ENCODE measurements around the gene HRAS.

The HRAS gene

GRCh38 chr11:503179-503981, 32.0 kb downstream of the HRAS start:
- peak overlapping the region; percentile 91 for H3K4me3 ChIP-seq (ENCODE audit: low read length)
- TF ChIP-seq, protein P1, sequence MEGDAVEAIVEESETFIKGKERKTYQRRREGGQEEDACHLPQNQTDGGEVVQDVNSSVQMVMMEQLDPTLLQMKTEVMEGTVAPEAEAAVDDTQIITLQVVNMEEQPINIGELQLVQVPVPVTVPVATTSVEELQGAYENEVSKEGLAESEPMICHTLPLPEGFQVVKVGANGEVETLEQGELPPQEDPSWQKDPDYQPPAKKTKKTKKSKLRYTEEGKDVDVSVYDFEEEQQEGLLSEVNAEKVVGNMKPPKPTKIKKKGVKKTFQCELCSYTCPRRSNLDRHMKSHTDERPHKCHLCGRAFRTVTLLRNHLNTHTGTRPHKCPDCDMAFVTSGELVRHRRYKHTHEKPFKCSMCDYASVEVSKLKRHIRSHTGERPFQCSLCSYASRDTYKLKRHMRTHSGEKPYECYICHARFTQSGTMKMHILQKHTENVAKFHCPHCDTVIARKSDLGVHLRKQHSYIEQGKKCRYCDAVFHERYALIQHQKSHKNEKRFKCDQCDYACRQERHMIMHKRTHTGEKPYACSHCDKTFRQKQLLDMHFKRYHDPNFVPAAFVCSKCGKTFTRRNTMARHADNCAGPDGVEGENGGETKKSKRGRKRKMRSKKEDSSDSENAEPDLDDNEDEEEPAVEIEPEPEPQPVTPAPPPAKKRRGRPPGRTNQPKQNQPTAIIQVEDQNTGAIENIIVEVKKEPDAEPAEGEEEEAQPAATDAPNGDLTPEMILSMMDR (conservative IDR thresholded peaks at IDR 0.05; ENCODE audit: low read length) = no peak
- DNase-seq (ENCODE audit: low read depth) = peak; percentile 87

DNA sequence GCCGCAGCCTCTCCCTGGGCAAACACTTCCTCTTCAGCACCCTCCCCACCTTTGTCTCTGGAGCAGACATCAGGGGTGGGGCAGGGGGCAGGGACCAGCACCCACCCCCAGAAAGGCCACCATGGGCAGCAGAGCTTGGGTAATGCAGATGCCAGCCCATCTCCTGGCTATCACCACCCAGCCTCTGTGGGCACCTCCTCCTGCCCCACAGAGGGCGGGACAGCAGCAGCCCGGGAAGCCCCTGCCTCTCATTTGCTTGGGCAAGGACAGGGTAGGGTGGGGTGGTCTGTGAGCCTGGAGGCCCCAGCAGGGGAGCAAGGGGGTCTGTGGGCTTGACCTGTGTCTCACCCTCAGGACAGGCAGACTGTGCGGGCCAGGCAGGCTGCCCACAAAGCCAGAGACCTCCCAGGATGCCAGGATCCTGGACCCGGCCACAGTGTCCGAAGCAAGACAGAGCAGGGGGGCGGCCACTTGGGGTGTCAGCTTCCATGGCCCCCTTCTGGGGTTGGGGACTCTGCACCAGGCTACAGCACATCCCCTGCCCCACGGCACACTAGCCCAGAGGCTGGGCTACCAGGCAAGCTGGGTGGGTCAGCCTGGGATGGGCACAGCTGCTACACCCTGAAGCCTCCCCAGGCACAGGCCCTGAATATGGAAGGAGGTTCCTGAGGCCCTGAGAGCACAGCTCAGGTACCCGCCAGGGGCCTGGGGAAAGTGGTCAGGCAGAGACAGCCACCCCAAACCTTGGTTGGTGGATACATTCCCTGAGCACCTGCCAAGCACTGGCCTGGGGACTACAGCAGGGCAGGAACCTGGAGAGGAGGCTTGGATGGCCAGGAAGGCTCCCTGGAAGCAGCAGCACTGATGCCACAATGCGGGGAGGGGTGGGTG, 32.8 kb downstream of the HRAS start:
- DNase-seq (ENCODE audit: low read depth) = no peak
- TF ChIP-seq, protein P1 (conservative IDR thresholded peaks at IDR 0.05; ENCODE audit: low read length) = no peak
- H3K4me3 ChIP-seq (ENCODE audit: low read length) = peak overlapping the region; percentile 91

- H3K4me3 ChIP-seq (ENCODE audit: low read length) = no peak overlapping the region
These were observed 33.6 kb downstream of the HRAS start for GRCh38 chr11:501683-502287.

GRCh38 chr11:501001-501682, 34.2 kb downstream of the HRAS start:
- no peak for DNase-seq (ENCODE audit: low read depth)
- TF ChIP-seq, protein P1 (conservative IDR thresholded peaks at IDR 0.05; ENCODE audit: low read length) = no peak
- no peak overlapping the region for H3K4me3 ChIP-seq (ENCODE audit: low read length)

More at GRCh38 chr11:501683-502287, 33.6 kb downstream of the HRAS start:
- TF ChIP-seq, protein P1 (conservative IDR thresholded peaks at IDR 0.05; ENCODE audit: low read length) = no peak
- DNase-seq (ENCODE audit: low read depth) = no peak

DNA sequence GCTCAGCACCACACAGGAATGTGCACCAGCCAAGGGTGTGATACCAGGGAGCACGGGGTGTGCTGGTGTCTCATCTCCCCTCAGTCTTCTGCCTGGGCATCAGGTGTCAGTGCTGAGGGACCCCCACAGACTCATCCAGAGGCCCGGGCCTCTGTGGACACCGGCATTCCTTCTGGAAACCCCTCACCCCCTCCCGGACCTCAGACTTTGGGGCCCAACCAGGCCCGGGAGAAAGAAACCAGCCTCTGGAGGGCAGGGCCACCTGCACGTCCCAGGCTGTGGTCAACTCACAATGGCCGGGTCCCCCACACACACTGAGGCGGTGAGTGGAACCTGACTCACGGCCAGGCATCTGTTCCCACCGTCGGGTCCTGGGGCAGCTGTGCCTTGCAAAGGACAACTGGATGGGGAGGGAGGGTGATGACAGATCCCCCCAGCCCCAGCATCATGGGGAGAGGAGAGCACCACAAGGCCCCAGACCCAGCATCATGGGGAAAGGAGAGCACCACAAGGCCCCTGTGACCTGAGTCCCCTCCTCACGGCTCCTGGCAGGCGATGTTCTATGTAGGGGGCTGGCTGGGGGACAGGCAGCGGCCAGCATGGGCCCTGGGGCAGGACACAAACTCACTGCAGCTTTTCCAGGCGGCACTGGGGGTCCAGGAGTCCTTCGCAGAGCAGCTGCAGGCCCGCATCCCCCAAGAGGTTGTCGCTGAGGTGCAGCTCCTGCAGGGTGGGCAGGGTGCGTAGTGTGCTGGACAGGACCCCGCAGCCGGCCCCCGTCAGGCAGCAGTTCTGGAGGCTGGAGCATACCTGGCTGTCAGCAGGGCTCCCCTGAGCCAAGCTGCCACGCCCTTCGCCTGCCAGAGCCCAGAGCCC, 35.9 kb downstream of the HRAS start:
- no peak for DNase-seq (ENCODE audit: low read depth)
- TF ChIP-seq, protein P1 (conservative IDR thresholded peaks at IDR 0.05; ENCODE audit: low read length) = no peak
- no peak overlapping the region for H3K4me3 ChIP-seq (ENCODE audit: low read length)
